ENCODE results near the gene FCN2.

- TF ChIP-seq CTCF (IDR thresholded peaks at IDR 0.05) (no peak), EP300 (IDR thresholded peaks at IDR 0.05) (no peak)
These were observed 38.7 kb downstream of the FCN2 start for GRCh38 chr9:134919303-134919702.

Measured in upper lobe of left lung (tissue), 4 donors.